Frontal cortex (tissue), 4 donors: ENCODE measurements around the gene PCTP. TPM values are rescaled to one million over a fixed set of nuclear protein-coding genes. Genes with fewer than 3 reads are reported as not detected.

Experiments used
- DNase-seq, 2 donors: peaks; one replicate each; pipeline ENCODE4 v3.0.0; 2012; ENCODE audit warnings: low spot score in 2 of 2
- FAIRE-seq: peaks from 2 replicates; lab custom pipeline; 2012; peaks lifted over from hg19 to GRCh38; lab: Jason Lieb, UNC
- total RNA-seq: library from RNA; depleted of rRNA; stranded (reverse); fragments of >200 nt; gene quantifications from one replicate; pipeline ENCODE4 v1.2.3, GENCODE V29; 2014
- donor health status: control.
- donor health status: control.
- donor health status: control.

The PCTP gene
- total RNA-seq, 1 donor from 2014 or later = 4.9 TPM

DNA sequence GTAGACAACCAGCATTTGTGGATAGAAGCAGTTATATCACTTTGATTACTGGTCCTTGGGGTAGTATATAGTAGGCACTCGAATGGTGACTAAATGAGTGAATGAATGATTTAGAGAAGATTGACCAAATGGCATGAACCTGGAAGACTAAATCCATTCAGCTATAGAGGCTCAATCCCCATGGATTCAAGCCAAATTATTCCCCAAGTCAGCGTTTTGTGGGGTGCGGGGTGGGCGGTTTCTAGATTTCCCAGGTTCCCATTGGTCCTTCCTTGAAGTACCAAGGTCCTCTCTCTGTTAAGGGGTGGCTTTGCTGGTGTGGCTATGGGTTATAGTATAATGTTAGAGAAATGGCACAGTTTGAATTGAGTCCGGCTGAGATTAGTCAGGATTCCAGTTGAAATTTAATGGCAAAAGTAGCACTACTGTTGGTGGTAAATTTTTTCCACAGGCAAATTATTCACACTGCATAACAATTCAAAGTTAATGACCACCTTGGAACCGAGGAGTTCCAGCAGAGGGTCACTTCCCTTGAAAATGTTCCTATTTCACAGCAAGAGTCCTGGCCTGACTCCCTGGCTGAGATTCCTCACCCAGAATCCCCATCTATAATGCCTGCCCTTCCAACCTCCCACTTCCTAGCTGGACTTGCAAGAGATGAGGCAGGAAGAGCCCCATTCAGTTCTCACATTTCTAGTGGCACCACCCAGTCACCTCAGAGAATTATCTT is 27.7 kb downstream of the PCTP start:
- DNase-seq (no peak), FAIRE-seq (no peak)

DNA sequence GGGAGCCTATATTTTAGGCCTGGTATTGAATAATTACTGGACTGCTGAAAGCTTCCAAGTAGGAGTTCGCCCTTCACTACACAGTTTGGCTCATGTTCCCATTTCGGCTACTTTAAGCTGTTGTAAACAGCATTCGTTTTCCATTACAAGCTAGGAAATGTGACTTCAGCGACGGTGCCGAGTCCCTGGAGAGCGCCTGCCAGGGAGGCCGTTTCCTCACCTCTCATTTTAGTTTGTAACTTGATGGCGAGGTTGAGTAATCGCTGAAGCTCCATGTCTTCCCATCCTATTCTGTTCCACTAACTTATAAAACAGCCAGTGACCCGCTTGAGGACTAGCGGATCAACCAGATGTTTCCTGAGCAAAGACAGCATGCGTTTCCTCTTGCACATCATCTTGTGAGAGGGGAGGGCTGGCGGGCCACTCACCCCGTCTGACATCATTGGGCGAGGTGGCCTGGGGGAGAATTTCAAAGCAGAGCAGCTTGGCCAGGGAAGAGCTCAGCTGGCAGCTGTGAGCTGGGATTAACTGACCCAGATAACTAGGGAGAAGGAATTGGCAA is 32.9 kb downstream of the PCTP start:
- FAIRE-seq (no peak), DNase-seq (no peak)

DNA sequence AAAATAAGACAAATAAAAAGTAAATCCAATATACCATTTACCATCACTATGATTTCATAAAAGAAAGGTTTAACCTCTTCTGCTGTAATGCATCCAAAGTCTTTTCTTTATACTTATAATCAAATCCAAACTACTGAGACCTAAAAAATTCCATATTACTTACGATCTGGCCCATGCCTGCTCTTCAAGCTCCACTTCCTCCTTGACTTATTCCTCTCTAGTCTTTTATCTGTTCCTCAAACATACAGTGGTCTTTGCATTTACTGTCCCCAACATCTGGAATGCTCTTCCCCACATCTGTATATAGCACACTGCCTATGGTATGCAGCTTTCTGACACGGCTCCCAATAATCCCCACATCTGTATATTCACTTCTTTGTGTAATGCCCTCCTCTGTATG is 33.8 kb downstream of the PCTP start:
- DNase-seq = no peak
- FAIRE-seq = no peak

DNA sequence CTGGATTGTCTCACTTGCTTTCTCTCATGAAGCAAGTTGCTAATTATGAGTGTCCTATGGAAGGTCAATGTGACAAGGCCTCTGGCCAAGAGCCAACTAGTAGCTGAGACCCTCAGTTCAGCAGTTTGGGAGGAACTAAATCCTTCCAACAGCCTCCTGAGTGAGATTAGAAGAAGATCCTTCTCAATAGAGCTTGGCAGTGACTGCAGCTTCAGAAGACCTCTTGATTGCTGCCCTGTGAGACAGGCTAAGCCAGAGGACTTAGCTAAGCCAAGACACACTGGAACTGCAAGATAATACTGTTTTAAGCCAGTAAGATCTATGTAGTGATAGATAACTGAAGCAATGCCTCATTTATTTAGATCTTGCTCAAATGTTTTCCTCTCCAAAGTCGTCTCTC is 34.3 kb downstream of the PCTP start:
- no peak for FAIRE-seq
- no peak for DNase-seq

DNA sequence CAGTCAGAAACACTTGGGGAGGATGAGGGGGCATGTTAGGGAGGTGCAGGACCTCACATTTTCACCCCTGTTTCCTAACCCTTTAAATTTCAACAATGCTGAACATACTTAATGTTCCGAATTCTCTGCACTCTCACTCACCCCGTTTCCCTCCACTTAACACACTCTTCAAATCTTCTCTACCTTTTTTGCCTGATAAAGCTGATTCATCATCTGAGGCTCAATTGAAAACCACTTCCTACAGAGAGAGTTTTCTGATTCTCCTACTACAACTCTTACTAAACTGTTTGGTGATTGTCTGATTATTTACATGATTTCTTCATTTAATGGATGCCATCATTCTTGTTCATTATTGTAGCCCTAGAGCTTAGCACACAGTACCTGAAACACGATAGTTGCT is 42.4 kb downstream of the PCTP start:
- no peak for DNase-seq
- no peak for FAIRE-seq

DNA sequence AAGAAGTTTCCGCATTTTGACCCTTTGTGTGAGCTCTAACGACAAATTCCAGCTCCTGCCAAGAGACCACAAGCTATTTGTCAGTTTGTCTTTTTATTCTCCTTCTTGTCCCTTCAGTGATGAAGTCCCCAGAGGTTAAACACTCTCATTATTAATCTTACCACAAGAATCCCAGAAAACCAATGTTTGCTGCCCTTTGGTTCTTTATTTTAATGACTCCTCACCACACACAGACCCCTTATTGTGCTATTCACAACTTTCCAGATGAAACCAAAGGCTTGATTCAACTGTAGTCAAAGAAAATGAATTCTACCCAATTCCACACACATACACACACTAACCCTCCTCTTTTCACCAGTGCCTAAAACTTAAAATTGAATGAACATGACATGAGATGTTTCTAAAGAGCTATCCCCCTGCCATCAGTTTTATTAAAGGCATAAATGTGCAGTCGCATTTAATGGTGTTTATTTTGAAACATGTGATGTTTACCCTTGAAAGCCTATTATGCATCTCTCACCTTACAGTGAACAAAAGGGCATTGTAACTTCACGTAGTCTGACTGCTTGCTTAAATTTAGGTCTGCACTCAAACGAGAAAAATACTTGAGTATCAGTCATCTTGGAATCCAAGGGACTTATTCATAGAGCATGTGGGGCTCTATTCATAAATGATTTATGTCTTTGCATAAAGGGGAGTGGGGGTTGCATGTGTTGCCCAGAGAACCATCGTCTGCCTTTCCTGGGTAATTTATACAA is 44.1 kb downstream of the PCTP start:
- DNase-seq (no peak), FAIRE-seq (no peak)

DNA sequence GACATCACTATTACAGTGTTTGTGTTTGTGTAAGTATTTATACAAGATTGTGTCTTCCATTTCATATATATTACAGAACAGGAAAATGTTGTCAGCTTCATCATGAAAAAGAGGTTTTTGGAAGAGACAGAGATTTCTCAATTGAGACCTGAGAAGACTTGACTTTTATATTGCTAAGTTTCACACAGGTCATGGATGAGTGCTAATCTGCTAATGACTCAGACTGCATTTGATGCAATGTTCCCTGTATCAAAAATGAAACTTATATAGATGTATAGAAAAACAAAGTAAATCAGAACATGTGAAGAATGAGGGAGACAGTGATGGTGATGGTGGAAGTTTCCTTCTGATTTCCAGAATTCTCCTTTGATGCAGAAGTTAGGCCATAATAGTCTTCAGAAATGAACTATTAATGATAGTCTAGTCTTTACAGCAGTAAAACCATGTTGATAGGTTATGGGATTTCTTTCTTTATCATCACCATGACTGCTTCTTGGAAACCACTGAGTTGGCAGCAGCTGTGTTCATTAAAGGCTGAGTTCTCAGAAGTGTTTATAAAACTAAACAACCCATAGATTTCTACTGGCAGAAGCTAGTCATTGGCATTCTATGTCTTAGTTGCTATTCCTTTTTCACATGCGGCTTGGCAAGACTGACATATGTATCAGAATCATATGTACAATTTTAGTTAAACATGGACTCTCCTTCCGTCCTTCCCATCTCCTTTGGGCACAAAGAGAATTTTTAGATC is 56.1 kb downstream of the PCTP start:
- DNase-seq (no peak), FAIRE-seq (no peak)

DNA sequence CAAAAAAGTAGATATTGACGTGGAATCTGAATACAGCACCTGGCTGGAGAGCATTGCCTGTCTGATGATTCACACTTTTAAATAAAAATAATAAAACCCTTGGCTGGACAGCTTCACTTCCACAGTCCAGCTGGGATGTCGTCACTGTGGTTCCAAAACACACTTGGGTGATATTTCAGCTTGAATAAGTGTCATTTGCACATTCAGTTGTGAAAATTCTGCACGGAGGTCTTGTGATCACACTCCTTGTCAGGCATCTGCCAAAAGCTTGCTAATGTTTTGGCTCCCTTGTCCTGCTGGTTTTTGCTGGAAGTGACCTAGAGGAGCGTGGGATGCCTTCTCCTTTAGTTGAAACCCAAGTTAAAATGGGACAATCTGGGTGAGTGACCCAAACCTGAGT is 60.7 kb downstream of the PCTP start:
- FAIRE-seq (no peak), DNase-seq (no peak)

DNA sequence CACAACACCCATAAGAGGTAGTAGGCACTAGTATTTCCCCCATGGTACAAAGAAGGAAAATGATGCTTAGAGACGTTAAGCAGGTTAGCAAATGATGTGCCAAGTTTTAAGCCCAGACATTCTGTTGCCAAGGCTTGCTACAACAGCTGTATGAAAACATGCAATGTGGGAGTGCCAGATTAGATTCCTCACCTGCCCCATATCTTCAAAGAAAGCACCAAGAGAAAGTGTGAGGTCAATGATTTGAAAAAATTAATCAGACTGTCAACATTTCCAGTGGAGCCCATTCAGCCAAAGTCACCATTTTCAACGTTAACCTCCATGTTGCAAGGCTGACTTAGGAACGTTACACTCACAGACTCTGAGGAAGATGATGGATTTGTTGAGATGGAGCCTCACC is 61.5 kb downstream of the PCTP start:
- DNase-seq = no peak
- FAIRE-seq = no peak

DNA sequence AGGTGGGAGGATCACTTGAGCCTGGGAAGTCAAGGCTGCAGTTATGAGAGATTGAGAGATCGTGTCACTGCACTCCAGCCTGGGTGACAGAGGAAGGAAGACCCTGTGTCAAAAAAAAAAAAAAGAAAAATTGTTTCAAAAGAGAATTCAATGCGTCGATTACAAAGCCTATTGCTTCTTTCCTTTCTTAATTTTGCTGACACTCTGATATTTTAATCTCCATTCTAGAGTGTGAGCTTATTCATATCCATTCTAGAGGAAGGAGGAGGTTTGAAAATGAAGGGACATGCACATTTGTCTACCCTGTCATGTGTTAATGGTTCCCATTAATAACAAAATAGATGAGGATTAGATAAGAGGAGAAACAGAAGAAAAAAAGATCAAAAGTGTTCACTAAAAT is 63.1 kb downstream of the PCTP start:
- FAIRE-seq (no peak), DNase-seq (no peak)

DNA sequence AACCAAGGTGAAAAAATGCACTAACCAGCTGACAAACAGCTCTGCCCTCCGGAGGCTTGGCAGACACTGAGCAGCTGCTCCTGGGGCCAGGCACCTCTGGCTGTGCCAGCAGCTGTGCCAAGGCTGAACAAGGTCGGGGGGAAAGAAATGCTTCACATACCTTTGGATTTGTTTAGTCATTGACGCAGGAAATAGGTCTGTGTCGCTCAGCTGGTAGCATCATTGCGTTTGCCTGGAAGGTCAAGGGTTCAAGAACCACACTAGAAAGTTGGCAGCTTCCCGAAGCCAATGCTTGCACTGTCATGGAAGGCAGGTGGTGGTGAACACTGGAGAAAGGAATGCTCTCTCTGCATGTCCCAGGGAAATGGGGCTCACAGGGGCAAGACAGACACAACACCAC is 63.5 kb downstream of the PCTP start:
- FAIRE-seq = no peak

DNA sequence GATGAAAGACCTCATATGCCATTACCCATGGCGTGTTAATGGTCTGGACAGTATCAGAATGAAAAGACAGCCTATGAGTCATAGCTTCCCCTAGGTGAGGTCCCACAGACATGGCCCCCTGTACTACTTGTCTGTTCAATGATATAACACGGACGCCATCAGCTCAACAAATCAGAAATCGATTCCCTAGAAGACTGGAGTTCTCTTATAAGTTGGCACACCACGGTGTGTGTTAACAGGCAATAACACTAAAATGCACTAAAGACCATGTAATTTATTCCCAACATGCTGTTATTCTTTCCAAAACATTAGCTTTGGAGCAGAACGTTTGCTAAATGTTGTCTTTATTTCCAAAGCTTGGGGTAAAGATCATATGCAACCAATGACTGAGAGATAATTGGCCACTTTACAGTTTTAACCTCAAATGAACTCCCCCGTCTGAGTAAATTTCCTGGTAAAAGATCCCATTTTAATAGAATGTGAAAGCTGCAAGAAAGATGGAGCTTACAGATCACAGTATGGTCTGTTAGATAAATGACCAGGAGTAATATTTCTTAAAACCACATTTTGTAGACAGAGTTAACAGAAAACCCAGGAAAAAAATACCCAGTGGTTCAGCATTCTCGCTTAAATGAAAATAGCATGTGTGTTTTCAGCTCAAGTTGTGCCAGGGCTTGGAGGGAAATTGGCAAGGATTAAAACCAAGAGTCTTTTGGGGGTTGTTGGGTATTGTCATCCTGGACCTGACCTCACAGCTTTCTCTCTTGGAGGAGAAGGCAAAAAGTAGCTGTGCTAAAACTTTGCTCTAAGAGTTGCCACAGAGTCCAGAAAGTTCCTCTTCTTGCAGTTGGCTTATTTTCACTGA is 65.9 kb downstream of the PCTP start:
- no peak for FAIRE-seq
- DNase-seq = no peak

More for the DNA sequence above, 63.5 kb downstream of the PCTP start:
- DNase-seq = no peak

DNA sequence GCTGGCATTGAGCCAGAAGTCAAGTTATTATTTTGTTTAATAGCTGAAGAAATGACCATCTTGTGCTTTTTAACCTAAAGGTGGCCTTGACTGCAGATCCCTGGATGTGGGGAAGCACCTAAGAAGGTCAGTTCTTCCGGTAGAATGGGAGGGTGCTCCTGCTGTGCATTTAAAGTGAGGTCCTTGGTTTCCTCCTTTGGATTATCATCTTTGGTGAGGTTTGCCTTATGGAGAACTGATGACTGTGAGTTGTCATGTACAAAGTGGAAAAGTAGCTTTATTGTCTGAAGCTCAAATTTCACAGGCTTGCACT is 66.5 kb downstream of the PCTP start:
- FAIRE-seq = no peak
- DNase-seq = no peak

DNA sequence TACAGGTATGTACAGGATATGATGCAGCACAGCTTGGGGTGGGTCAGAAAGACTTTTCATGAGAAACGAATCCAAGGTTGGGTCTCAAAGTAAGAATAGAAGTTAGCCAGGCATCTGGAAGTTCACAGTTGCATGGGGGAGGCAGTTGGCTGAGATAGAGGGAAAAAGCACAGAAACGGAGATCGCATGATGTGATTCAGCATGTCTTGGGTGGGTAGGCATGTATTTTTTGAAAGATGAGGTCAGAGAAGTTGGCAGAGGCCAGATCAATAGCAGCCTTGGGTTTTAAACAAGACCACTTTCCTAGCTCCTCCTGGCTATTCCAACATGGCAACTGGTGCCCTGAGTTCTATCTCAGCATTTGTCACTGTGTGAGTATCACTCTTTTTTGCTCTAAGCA is 67.2 kb downstream of the PCTP start:
- DNase-seq (no peak), FAIRE-seq (no peak)

DNA sequence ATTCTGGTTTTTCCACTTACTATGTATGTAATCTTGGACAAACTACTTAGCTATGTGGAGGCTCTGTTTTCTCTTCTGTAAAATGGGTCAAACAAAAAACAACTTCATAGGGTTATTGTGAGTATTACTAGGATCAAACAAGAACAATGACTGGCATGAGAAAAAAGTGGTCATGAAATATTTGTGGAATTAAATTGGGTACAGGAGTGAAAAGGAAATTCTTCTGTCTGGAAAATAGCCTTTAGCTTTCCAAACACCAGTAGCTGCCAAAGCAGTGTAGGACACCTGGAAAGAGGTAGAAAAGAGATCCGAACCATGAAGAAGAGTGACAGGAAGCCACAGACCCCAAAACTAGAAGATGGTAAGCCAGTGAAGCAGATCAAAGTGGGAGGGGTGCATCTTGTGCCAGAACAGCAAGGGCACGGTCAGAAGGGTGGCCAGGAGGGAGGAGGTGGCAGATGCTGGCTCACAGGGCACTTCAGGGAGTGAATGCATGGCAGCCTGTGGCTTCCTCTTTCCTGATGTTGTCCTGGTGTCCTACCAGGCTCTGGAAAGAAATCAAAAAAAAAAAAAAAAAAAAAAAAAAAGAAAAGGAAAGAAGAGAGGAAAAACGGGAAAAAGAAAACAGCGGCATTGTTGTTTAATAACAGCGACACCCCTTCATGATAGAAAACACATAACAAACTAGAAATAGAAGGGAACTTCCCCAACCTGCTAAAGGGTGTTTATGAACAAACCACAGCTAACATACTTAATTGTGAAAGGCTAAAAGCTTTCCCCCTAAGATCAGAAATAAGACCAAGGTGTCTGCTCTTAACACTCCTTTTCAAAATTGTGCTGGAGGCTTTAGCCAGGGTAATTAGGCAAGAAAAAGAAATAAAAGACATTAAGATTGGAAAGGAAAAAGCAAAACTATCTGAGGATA is 67.9 kb downstream of the PCTP start:
- FAIRE-seq = no peak
- DNase-seq = no peak

DNA sequence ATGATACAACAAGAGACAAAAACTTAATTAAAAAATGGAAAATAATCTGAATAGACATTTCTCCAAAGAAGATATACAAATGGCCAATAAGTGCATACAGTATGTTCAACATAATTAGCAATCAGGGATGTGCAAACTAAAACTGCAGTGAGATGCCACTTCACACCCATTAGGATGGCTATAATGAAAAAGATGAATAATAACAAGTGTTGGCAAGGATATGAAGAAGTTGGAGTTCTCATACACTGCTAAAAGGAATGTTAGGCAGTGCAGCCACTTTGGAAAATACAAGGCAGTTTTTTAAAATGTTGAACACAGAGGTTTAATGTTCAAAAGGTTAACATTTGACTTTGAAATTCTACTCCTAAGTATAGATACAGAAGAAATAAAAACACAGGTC is 69.8 kb downstream of the PCTP start:
- FAIRE-seq = no peak
- DNase-seq = no peak

DNA sequence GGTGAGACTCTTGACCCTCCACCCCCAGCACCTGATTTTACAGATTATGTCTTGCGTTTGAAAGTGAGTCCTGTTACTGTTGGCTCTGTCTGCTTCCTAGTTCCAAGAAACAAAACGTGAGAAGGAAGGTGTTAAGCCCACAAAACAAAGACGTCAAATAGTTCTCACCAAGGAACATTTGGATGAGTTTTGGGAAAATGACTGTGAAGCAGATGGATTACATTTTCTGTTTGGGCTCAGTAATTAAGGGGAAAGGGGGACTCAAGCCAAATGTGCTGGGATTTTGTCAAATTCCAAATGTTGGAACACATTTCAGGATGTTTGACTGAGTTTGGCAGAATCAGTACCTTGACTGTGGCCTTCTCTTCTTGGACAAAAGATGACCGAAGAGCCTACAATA is 71.2 kb downstream of the PCTP start:
- DNase-seq (no peak), FAIRE-seq (no peak)

DNA sequence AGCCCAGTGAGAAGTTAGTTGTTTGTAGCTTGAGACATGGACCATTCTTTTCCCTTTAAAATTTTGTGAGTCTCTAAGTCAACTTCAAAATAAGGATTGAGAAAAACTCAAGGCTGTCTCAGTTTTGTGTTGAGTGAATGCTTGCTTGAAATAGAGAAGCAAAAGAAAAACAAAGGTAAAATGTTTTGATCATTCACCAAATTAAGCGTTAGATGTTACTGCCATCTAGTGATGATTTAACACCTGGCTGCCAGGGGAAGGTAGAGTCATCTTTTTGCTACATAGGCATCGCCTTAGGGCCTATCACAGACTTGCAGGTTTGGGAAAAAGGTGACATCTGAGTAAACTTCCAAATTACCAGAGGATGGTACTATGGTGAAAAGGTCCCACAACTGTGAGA is 74.4 kb downstream of the PCTP start:
- FAIRE-seq (no peak), DNase-seq (no peak)
